ENCODE measurements around the gene MANBA. TPM values are rescaled to one million over a fixed set of nuclear protein-coding genes. Genes with fewer than 3 reads are reported as not detected.

MANBA gene
- total RNA-seq, 1 donor from 2014 or later: 9.4 TPM

DNA sequence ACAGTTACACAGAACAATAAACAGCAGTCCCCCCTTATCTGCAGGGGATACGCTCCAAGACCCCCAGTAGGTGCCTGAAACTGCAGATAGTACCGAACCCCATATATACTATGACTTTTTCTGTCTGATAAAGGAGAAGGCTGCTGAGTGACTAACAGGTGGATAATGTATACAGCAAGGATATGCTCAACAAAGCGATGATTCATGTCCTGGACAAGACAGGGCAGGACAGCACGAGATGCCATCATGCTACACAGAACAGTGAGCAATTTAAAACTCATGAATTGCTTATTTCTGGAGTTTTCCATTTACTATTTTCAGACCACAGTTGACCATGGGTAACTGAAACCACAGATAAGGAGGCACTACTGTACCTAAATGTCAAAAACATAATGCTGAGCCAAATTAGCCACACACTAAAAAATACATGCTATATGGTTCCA, 76.1 kb downstream of the MANBA start:
- no peaks in the 10 kb centered on the region for H3K9me3 Mint-ChIP-seq (ENCODE audit: unreplicated experiment)
- H3K4me1 Mint-ChIP-seq (ENCODE audit: unreplicated experiment): no peaks in the 10 kb centered on the region
- H3K27me3 Mint-ChIP-seq (ENCODE audit: unreplicated experiment): no peaks in the 10 kb centered on the region
- TF ChIP-seq, protein P1, sequence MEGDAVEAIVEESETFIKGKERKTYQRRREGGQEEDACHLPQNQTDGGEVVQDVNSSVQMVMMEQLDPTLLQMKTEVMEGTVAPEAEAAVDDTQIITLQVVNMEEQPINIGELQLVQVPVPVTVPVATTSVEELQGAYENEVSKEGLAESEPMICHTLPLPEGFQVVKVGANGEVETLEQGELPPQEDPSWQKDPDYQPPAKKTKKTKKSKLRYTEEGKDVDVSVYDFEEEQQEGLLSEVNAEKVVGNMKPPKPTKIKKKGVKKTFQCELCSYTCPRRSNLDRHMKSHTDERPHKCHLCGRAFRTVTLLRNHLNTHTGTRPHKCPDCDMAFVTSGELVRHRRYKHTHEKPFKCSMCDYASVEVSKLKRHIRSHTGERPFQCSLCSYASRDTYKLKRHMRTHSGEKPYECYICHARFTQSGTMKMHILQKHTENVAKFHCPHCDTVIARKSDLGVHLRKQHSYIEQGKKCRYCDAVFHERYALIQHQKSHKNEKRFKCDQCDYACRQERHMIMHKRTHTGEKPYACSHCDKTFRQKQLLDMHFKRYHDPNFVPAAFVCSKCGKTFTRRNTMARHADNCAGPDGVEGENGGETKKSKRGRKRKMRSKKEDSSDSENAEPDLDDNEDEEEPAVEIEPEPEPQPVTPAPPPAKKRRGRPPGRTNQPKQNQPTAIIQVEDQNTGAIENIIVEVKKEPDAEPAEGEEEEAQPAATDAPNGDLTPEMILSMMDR (IDR thresholded peaks at IDR 0.05; ENCODE audit: unreplicated experiment): no peak
- no peak for DNase-seq (ENCODE audit: low spot score)
- no peak overlapping the region for H3K4me3 Mint-ChIP-seq (ENCODE audit: unreplicated experiment)
- H3K36me3 Mint-ChIP-seq (ENCODE audit: low read depth, unreplicated experiment): no peaks in the 10 kb centered on the region
- H3K27ac Mint-ChIP-seq (ENCODE audit: unreplicated experiment): no peak overlapping the region

DNA sequence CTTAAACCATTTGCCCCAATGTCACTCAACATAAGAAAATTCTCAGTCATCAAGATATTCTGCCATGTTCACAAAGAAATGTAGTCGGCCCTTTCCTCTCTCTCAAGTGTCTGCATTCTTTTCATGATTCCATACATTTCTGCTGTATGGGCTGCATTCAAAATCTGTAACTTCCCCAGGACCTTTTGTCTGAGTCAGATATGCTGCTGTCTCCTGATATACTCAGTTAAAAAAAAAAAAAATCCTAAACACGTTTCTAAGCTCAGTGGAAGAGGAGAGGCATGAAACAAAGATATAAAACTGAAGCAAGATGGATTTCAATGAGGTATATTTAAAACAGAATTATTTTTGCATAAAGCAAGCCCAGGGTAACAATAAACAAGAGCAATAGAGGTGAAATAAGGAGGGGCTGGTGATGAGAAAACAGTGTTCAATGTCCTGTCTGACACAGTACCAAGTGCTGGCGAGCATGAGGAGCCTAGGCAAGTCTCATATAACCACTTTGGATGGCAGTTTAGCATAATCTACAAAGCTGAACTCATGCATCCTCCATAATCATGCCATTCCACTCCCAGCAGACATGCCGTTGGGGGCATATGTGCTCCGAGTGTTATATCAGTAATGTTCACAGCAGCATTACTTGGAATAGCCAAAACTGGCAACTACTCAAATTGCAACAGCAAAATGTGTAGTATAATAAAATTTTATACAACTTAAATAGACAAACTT, 76.7 kb downstream of the MANBA start:
- TF ChIP-seq, protein P1 (IDR thresholded peaks at IDR 0.05; ENCODE audit: unreplicated experiment): no peak
- H3K4me1 Mint-ChIP-seq (ENCODE audit: unreplicated experiment): no peaks in the 10 kb centered on the region
- DNase-seq (ENCODE audit: low spot score): no peak
- H3K36me3 Mint-ChIP-seq (ENCODE audit: low read depth, unreplicated experiment): no peaks in the 10 kb centered on the region
- H3K4me3 Mint-ChIP-seq (ENCODE audit: unreplicated experiment): no peak overlapping the region
- no peak overlapping the region for H3K27ac Mint-ChIP-seq (ENCODE audit: unreplicated experiment)
- no peaks in the 10 kb centered on the region for H3K27me3 Mint-ChIP-seq (ENCODE audit: unreplicated experiment)
- no peaks in the 10 kb centered on the region for H3K9me3 Mint-ChIP-seq (ENCODE audit: unreplicated experiment)

DNA sequence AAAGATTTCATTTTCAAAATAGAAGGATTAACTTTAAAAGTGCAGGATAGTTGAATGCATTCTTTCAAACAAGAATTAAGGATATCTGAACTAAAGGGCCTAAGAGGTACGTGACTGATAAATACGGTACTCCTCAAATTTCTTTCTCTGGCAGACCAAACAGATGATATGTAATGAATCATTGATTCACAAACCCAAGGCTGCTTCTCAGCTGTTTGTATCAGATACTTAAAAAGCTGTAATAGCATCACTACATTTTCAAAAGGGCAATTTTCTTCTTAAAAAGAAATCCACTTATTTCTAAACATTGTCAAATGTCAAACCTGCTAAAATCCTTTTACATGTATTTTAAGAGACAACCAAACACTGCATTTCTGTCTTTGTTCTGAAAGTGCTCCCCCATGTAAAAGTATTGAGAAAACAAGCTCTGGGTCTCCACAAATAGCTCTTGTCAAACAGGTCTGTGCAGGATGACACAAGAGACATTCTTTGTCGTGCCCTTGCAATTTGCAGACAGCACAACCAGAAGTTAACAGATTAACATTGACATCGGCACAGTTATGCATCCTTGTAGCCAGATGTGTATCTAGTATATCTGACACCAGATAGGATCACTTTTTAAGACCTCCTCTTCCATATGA, 82.0 kb downstream of the MANBA start:
- Mint-ChIP-seq H3K36me3 (ENCODE audit: low read depth, unreplicated experiment) (no peaks in the 10 kb centered on the region), H3K27ac (ENCODE audit: unreplicated experiment) (no peak overlapping the region), H3K4me3 (ENCODE audit: unreplicated experiment) (no peak overlapping the region), H3K9me3 (ENCODE audit: unreplicated experiment) (no peaks in the 10 kb centered on the region), H3K4me1 (ENCODE audit: unreplicated experiment) (no peaks in the 10 kb centered on the region), H3K27me3 (ENCODE audit: unreplicated experiment) (no peaks in the 10 kb centered on the region)
- no peak for DNase-seq (ENCODE audit: low spot score)
- TF ChIP-seq, protein P1 (IDR thresholded peaks at IDR 0.05; ENCODE audit: unreplicated experiment): no peak

DNA sequence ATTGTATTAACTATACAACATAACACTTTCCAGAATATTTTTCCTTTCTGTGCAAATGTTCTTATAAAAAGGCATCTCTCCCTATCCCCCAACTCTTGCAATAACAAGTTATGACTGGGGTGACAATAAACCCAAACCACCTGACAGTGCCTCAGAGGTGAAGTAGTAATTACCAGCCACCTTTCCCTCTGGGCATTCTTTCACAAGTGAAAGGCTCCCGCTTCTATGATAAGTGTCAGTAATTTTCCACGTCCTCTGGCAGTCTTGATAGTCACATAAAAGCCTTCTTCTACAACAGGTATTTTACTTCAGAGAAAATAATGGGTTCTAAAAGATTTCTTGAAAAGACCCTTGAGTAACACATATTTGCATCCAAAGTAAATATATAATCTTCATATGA, 82.7 kb downstream of the MANBA start:
- Mint-ChIP-seq H3K4me3 (ENCODE audit: unreplicated experiment) (no peak overlapping the region), H3K4me1 (ENCODE audit: unreplicated experiment) (no peaks in the 10 kb centered on the region), H3K27ac (ENCODE audit: unreplicated experiment) (no peak overlapping the region), H3K9me3 (ENCODE audit: unreplicated experiment) (no peaks in the 10 kb centered on the region), H3K36me3 (ENCODE audit: low read depth, unreplicated experiment) (no peaks in the 10 kb centered on the region), H3K27me3 (ENCODE audit: unreplicated experiment) (no peaks in the 10 kb centered on the region)
- no peak for DNase-seq (ENCODE audit: low spot score)
- TF ChIP-seq, protein P1 (IDR thresholded peaks at IDR 0.05; ENCODE audit: unreplicated experiment): no peak

DNA sequence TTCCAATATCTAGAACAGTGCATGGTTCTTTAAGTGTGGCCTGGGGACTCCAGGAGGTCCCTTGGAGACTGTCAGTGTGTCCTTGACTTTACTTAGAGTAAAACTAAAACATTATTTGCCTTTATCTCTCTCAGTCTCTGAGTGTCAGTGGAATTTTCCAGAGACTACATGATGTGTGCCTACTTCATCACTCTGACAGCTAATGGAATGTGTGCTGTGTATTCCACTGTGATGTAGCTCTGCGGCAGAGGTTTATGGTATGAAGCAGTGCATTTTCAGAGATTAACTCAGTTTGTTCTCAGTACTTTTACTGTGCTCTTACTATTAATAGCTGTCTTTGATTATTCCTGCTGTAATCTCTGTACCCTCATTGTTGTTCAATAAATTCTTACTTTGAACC, 85.6 kb downstream of the MANBA start:
- DNase-seq (ENCODE audit: low spot score): no peak
- no peaks in the 10 kb centered on the region for H3K4me1 Mint-ChIP-seq (ENCODE audit: unreplicated experiment)
- H3K27ac Mint-ChIP-seq (ENCODE audit: unreplicated experiment): no peak overlapping the region
- TF ChIP-seq, protein P1 (IDR thresholded peaks at IDR 0.05; ENCODE audit: unreplicated experiment): no peak
- no peak overlapping the region for H3K4me3 Mint-ChIP-seq (ENCODE audit: unreplicated experiment)
- H3K9me3 Mint-ChIP-seq (ENCODE audit: unreplicated experiment): no peaks in the 10 kb centered on the region
- H3K36me3 Mint-ChIP-seq (ENCODE audit: low read depth, unreplicated experiment): no peaks in the 10 kb centered on the region
- H3K27me3 Mint-ChIP-seq (ENCODE audit: unreplicated experiment): no peaks in the 10 kb centered on the region
